ENCODE data around the gene VSIG4.

The VSIG4 gene

GRCh38 chrX:66023385-66024091 is 16.3 kb downstream of the VSIG4 start:
- no peak for DNase-seq (ENCODE audit: low spot score)

GRCh38 chrX:66022632-66023384 is 17.1 kb downstream of the VSIG4 start:
- DNase-seq (ENCODE audit: low spot score) = no peak

GRCh38 chrX:66021765-66022631 is 17.9 kb downstream of the VSIG4 start:
- DNase-seq (ENCODE audit: low spot score) = no peak

- no peak for DNase-seq (ENCODE audit: low spot score)
Observed at GRCh38 chrX:66021401-66021764, 18.5 kb downstream of the VSIG4 start.

GRCh38 chrX:66020631-66021334 is 19.1 kb downstream of the VSIG4 start:
- DNase-seq (ENCODE audit: low spot score) = no peak

- no peak for DNase-seq (ENCODE audit: low spot score)
Observed at GRCh38 chrX:66019974-66020373, 19.9 kb downstream of the VSIG4 start.

GRCh38 chrX:66019310-66019652 is 20.6 kb downstream of the VSIG4 start:
- no peak for DNase-seq (ENCODE audit: low spot score)

- DNase-seq (ENCODE audit: low spot score) = no peak
Observed at GRCh38 chrX:66018585-66019309, 21.1 kb downstream of the VSIG4 start.

- no peak for DNase-seq (ENCODE audit: low spot score)
Observed at GRCh38 chrX:66017659-66018170, 22.2 kb downstream of the VSIG4 start.

- DNase-seq (ENCODE audit: low spot score) = no peak
Observed at GRCh38 chrX:66016905-66017658, 22.8 kb downstream of the VSIG4 start.

GRCh38 chrX:66015900-66016689 is 23.8 kb downstream of the VSIG4 start:
- no peak for DNase-seq (ENCODE audit: low spot score)

GRCh38 chrX:66015152-66015831 is 24.6 kb downstream of the VSIG4 start:
- DNase-seq (ENCODE audit: low spot score) = no peak

- no peak for DNase-seq (ENCODE audit: low spot score)
Observed at GRCh38 chrX:66014556-66014955, 25.3 kb downstream of the VSIG4 start.

- DNase-seq (ENCODE audit: low spot score) = no peak
Observed at GRCh38 chrX:66014084-66014483, 25.8 kb downstream of the VSIG4 start.

GRCh38 chrX:66013194-66013816 is 26.6 kb downstream of the VSIG4 start:
- DNase-seq (ENCODE audit: low spot score) = no peak

GRCh38 chrX:66012094-66012534 is 27.8 kb downstream of the VSIG4 start:
- DNase-seq (ENCODE audit: low spot score) = no peak

- no peak for DNase-seq (ENCODE audit: low spot score)
Observed at GRCh38 chrX:66009231-66009845, 30.5 kb downstream of the VSIG4 start.

- DNase-seq (ENCODE audit: low spot score) = no peak
Observed at GRCh38 chrX:66008328-66008970, 31.4 kb downstream of the VSIG4 start.

Data from putamen (tissue), 1 donor.